Suppressor macrophage (primary cell): ENCODE data around the gene CA10.

Experiments
- DNase-seq, 4 experiments: peaks; one replicate each; pipeline ENCODE4 v3.0.0-alpha.2; 2020 to 2022

The CA10 gene

GRCh38 chr17:51855806-51856205 lies 302.7 kb downstream of the CA10 start:
- DNase-seq: no peak

DNA sequence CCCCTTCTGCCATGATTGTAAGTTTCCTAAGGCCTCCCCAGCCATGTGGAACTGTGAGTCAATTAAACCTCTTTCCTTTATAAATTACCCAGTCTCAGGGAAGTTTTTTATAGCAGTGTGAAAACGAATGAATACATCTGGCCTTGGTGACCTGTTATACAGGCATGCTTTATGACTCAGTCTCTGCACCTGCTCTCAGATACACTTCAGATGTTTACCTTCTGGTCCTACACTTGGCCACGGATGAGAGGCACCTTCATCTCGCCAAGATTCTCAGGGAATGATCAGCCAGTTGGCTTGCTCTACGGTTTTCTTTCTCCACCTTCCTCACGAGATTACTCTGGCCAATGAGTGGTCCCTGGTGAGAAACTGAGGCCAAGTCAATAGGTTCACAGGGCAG lies 304.7 kb downstream of the CA10 start:
- no peak for DNase-seq

DNA sequence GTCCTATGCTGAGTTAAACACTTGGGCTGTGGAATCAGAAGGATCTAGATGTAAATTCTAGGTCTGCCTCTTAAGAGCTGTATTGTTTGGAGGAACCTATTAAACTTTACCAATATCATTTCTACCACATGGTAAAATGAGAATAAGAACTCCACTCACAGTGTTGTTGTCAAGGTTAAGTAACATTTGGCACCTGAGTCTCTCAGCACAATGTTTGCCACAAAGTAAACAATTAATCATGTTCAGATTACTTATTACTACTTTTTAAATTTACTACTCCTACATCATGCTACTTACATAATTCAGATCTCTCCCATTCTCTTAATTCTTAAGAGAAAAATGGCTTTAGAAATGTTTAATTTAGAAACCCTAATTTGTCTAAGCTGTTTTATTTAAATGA lies 305.9 kb downstream of the CA10 start:
- no peak for DNase-seq

DNA sequence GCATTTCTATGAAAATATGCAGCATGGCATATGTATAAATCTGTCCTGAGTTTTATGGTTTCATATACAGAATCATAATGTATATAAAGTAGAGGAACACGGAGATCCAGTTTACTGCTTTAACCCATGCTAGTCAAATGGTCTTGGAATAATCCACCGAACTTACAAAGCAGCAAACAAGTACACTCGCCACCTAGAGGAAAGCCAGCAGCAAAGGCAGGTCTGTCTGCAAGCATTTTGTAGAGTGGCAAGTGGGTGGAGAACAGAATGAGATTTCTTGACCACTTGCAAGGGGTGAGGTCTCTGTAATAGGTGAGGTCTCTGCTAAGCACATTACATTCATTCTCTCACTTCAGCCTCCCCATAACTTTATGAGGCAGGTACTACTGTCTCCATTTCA lies 308.3 kb downstream of the CA10 start:
- no peak for DNase-seq

DNA sequence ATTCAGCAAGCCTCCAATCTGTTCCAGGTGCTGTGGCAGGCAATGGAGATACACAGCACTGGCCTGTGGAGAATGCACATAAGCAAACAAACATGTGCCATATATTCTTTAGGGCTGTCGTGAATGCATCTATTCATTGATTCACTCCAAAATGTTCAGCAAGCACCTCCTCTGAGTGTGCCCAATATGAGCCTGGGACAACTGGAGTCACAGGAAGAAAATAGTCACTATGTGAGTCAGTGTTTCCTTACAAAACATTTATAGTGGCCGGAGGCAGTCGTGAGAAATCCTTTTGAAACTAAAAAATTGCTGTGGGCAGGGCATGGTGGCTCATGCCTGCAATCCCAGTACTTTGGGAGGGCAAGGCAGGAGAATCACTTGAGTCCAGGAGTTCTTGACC lies 310.1 kb downstream of the CA10 start:
- DNase-seq: no peak

DNA sequence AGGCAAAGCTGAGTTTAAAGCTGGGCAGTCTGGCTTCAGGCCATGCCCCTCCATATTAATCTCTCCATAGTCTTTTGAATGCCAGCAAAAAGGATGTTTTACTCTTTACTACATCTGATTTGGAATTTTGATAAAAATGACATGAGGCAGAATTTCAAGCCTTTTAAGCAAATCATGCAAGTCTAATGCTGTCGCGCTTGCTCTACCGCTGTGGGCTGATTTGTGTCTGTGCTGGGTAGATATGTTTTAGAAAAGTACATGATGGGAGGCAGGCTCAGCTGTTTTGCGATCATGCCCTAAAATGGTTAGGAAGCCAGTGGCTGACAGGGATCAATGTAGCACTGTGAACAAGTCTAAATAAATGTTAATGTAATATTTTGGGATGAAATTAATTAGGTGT lies 311.9 kb downstream of the CA10 start:
- no peak for DNase-seq

GRCh38 chr17:51845776-51846175 lies 312.7 kb downstream of the CA10 start:
- DNase-seq: no peak

DNA sequence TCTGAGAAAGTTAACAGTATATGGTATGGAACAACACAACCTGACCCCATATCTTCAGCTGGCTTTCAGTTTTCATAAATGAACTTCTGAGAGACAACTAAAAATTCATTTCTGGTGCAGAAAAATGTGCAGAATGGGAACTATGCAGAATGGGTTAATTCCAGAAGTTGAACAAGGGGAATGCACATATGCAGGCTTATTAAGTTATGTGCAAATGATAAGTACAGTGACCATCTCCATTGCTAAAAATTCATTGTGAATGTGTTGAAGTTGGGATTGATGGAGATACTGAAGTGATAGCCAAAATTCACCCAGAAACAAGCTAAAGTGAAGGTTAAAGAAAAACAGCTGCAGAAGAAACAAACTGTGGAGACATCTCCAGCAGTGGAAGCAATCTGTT lies 315.8 kb downstream of the CA10 start:
- no peak for DNase-seq

DNA sequence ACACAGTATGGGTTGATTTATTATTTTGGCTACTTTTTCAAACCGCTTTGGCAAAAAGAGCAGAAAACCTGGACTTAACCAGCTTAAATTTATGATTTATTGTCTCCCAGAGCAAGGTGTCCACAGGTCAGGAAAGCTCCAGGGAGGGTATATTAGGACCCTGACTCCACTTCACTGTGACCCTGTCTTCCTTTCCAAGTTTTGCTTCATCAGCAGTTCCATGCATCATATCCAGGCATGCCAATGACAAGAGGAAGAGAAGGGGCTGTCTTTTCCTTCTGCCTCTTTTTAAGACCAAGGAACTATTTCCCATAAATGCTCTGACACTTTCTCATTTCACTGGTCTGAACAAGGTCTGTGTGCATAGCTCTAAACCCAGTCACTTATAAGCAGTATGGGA lies 316.8 kb downstream of the CA10 start:
- no peak for DNase-seq

- DNase-seq: no peak
These were observed 317.8 kb downstream of the CA10 start for GRCh38 chr17:51840688-51841087.

GRCh38 chr17:51833620-51834019 lies 324.9 kb downstream of the CA10 start:
- DNase-seq: no peak

GRCh38 chr17:51833045-51833444 lies 325.5 kb downstream of the CA10 start:
- DNase-seq: no peak

DNA sequence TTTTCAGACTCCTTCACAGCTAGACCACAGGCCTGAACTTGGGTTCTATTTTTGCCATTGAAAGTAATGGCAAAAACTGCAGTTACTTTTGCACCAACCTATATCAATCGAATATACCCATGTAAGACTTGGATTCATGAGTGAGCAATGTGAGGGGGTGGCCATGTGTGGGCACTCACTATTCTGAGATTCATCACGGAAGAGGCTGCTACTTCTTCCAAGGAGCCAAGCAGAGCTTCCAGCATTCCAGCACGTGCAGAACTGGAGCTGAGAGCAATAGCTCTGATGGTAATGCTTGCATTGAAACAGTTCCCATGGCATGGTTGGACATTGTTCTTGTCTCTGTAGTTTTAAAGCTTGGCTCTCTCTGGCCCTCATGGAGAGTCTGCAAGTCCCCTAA lies 327.6 kb downstream of the CA10 start:
- DNase-seq: no peak

- DNase-seq: no peak
These were observed 328.1 kb downstream of the CA10 start for GRCh38 chr17:51830451-51830850.

- DNase-seq: no peak
These were observed 329.6 kb downstream of the CA10 start for GRCh38 chr17:51828901-51829300.

DNA sequence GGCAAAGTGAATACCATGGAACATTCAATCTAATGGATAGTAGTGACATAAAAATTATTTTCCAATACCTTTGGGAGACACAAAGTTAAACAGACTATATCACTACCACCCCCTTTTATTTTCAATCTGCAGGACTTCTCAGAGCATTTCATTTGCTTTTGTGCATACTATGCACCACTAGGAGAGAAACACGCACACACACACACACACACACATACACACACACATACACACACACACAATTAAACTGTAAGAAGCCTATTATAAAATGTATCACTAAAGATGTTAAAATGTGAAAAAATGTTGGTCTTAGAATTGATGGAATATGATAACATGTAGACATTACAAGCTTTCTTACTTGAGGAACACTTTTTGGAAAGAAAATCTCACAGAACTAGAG lies 331.4 kb downstream of the CA10 start:
- DNase-seq: no peak

DNA sequence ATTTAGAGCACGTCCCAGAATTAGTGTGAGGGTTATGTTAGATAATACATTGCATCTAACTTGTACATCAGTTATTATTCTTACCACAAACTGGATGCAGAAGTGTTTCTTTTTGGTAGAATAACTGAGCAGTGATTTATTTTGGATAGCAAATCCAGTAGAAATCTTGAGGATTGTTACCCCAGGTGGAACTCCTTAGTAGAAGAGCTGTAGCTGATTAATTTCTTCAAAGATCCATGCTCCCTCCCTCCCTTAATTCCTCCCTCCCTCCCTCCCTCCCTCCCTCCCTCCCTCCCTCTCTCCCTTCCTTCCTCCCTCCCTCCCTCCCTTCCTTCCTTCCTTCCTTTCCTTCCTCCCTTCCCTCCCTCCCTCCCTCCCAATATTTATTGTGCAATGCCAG lies 337.7 kb downstream of the CA10 start:
- DNase-seq: no peak

DNA sequence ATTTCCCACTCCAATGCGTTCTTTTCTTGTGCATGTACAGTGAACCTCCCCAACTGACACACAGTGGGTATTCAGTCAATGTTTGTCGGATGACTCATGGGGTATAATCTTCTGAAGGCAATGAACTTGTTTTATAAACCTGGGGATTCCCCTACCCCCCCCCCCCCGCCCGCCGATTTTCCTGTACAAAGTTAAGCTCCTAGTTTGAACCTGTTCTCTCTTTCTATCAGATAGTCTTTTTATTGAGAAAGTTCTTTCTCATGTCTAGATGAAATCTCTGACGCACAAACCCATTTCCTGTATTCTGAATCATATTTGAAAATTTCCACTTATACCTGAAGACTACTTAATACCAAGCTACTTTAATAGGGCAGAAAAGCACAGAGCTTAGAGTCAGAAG lies 338.3 kb downstream of the CA10 start:
- no peak for DNase-seq

- no peak for DNase-seq
These were observed 338.9 kb downstream of the CA10 start for GRCh38 chr17:51819341-51820219.

DNA sequence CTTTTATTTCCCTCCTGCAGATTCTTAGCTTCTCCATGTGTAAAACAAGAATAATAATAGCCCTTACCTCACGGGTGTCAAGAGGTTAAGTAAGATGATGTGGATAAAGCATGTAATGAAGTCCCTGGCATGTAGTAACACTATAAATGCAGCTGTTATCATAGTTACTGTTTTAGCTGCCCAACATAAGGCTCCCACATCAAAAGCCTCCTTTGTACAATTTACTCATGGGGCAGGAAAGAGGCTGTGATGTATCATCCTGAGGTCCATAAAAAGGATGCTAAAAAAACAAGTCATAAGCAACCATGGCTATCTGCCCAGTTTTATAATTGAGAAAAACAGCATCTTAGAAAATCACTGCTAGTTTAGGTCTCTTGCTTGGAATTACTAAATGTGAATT lies 339.7 kb downstream of the CA10 start:
- no peak for DNase-seq

GRCh38 chr17:51817955-51818354 lies 340.6 kb downstream of the CA10 start:
- DNase-seq: no peak

- no peak for DNase-seq
These were observed 341.4 kb downstream of the CA10 start for GRCh38 chr17:51817117-51817516.

- no peak for DNase-seq
These were observed 343.4 kb downstream of the CA10 start for GRCh38 chr17:51815097-51815496.

- no peak for DNase-seq
These were observed 344.0 kb downstream of the CA10 start for GRCh38 chr17:51814521-51814920.

DNA sequence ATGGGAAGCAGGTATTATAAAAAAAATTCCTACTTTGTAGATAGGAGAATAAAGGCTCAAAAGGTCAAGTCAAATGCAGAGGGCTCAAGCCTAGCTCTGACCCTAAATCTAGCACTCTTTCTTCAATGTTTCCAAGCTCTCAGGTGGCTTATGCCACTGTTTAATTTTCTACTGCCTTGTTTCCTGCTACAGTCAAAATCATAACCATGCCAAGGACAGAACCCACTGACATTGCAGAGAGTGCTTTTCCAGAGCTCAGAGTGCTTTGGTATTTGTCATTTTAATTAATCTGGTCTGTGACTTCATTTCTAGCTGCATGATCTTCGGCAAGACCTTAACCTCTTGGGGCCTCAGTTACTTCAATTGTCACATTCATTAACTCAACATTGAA lies 344.7 kb downstream of the CA10 start:
- no peak for DNase-seq
